T-helper 2 cell treated with Interferon-gamma antibody and Interleukin-4, amounts not matched to agents 5 μg/mL and 100 μg/mL, for 36 hours (primary cell): ENCODE measurements around the gene TNS3.
"Not testable (repeated sequence)": the region's sequence is repeated elsewhere in the genome, so short reads cannot be mapped to it uniquely, and the experiment has no call there.

Experiments
- DNase-seq: peaks from one replicate; pipeline ENCODE4 v3.0.0; 2021; ENCODE audit warnings: low spot score
- H3K27ac Mint-ChIP-seq: one replicate; pipeline ENCODE4 v1.8.0; 2021; ENCODE audit warnings: mild to moderate bottlenecking, mixed read lengths
- H3K27me3 Mint-ChIP-seq: one replicate; pipeline ENCODE4 v1.8.0; 2021; ENCODE audit warnings: low read depth, mixed read lengths
- H3K36me3 Mint-ChIP-seq: one replicate; pipeline ENCODE4 v1.8.0; 2021; ENCODE audit warnings: low read depth, mixed read lengths
- H3K4me1 Mint-ChIP-seq: one replicate; pipeline ENCODE4 v1.8.0; 2021; ENCODE audit warnings: low read depth, mixed read lengths
- H3K4me3 Mint-ChIP-seq: one replicate; pipeline ENCODE4 v1.8.0; 2022; ENCODE audit warnings: mild to moderate bottlenecking, moderate library complexity, mixed read lengths
- H3K9me3 Mint-ChIP-seq: one replicate; pipeline ENCODE4 v1.8.0; 2021; ENCODE audit warnings: mixed read lengths

The TNS3 gene

DNA sequence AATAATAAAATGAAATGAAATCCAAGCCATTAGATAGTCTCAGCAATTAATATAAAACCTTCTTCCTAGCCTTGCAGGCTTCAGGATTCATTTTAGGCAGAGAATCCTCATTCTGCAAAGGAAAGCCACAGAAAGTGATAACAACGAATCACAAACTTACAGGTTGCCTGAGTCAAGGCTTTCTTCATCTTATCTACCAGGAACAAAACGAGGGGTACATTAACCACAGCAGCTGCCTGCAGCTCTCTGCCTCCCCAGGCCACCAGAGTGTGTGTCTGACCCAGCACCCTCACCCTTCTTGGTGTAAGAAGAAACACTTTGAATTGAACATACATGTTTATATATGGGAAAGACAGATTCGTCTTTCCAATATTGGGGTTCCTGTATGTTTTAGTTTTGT is 12.5 kb upstream of the TNS3 start:
- DNase-seq = no peak
- Mint-ChIP-seq H3K36me3 (no peaks in the 10 kb centered on the region), H3K4me3 (no peak overlapping the region), H3K4me1 (no peaks in the 10 kb centered on the region), H3K27ac (no peak overlapping the region), H3K27me3 (no peaks in the 10 kb centered on the region), H3K9me3 (peaks cover 18% of the 10 kb centered on the region)

DNA sequence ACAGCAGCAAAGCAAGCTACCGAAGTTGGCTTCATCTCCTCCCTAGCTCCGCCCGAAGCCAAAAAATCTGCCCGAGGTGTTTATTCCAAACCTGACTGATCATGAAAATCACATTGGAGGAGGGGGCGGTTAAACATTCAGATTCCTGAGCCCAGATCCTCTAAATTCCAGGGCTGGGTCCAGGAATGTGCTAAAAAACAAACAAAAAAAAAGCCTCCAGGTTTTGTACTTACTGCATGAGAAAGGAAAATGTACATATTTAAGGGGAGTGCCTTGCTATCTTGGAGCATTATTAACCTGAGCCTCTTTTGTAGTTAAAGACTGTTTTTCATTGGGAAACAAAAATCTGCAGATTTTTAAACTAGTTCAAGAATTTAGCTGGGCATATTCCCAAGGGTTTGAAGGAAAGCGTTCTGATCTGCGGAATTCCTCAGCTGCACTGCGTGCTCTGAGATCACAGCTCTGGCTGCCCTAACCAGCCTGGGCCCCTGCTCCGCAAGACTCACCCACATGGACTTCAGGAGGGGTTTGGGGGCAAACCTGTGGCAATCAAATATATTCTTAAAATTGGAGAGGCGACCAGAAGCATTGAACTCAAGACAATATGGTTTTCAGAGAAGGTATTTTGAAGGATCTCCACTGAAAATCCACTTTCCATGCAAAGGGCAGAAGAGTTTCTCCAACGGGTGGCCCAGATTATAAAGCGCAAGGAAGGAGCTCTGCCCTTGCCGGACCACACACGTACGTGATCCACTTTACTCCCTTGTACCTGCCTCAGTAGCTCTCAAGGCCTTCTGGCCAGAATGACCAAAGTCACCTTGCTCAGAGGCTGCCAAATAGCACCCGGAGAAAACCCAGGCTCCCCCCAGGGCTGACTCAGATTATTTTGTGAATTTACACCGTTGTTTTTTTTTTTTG is 10.0 kb upstream of the TNS3 start:
- no peak for DNase-seq
- Mint-ChIP-seq H3K27me3 (no peaks in the 10 kb centered on the region), H3K27ac (no peak overlapping the region), H3K4me1 (no peaks in the 10 kb centered on the region), H3K4me3 (no peak overlapping the region), H3K9me3 (peaks cover 6% of the 10 kb centered on the region), H3K36me3 (no peaks in the 10 kb centered on the region)

DNA sequence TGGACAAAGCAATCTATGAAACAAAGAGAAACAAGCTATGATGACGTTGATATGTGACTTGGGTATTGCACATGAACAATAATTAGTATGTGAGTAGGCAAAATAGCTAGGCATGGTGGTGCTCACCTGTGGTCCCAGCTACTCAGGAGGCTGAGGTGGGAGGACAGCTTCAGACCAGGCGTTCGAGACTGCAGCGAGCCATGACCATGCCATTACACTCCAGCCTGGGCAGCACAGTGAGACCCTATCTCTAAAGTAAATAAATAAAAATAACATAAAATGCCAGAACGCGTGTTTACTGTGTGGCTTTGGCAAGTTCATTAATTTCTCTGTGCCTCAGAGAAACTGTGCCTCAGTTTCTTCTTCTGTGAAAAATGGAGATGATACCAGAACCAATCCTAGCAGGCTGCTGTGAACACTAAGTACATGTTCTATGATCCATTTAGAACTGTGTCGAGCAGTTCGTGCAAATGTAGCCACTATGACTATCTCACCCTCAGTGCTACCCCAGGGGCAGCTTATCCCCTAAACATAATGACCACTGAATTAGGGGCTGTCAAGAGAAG is 9.3 kb upstream of the TNS3 start:
- no peak for DNase-seq
- Mint-ChIP-seq H3K27me3 (no peaks in the 10 kb centered on the region), H3K9me3 (no peaks in the 10 kb centered on the region), H3K27ac (no peak overlapping the region), H3K36me3 (no peaks in the 10 kb centered on the region), H3K4me3 (no peak overlapping the region), H3K4me1 (no peaks in the 10 kb centered on the region)

DNA sequence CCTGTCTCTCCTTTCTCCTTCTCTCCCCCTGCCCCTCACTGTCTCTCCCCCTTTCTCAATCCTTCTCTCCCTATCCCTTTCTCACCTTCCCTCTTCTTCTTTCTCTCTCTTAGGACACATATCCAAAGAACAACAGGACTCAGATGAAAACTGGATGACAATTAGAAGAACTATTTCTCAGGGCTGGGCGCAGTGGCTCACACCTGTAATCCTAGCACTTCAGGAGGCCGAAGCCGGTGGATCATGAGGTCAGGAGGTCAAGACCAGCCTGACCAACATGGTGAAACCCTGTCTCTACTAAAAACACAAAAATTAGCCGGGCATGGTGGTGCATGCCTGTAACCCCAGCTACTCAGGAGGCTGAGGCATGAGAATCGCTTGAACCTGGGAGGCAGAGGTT is 8.3 kb upstream of the TNS3 start:
- not testable (repeated sequence) for H3K27me3 Mint-ChIP-seq

DNA sequence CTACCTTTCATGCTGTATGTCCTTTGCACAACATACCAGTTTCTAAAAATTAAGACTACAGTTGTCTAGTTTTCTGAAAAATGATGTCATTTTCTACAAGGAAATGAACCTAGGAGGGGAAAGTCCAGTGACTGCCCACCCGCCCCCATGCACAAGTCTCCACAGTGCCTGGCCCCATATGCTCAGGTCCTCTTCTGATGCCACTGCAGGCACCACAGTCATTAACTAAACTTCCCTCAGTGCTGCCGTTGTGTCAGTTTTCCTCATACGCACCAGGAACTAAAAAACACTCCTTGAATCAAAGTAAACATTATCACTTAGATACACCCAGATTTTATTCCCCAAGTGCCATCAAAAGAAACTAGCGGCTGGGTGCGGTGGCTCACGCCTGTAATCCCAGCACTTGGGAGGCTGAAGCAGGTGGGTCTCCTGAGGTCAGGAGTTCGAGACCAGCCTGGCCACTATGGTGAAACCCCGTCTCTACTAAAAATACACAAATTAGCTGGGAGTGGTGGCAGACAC is 6.9 kb upstream of the TNS3 start:
- H3K27me3 Mint-ChIP-seq = peaks cover 6% of the 10 kb centered on the region
- no peak for DNase-seq
- no peaks in the 10 kb centered on the region for H3K4me1 Mint-ChIP-seq
- H3K27ac Mint-ChIP-seq = no peak overlapping the region
- no peak overlapping the region for H3K4me3 Mint-ChIP-seq
- H3K9me3 Mint-ChIP-seq = no peaks in the 10 kb centered on the region
- no peaks in the 10 kb centered on the region for H3K36me3 Mint-ChIP-seq

More for the DNA sequence above, 8.3 kb upstream of the TNS3 start:
- H3K36me3 Mint-ChIP-seq, DNase-seq, H3K4me3 Mint-ChIP-seq, H3K27ac Mint-ChIP-seq, H3K9me3 Mint-ChIP-seq, H3K4me1 Mint-ChIP-seq: not testable (repeated sequence)

DNA sequence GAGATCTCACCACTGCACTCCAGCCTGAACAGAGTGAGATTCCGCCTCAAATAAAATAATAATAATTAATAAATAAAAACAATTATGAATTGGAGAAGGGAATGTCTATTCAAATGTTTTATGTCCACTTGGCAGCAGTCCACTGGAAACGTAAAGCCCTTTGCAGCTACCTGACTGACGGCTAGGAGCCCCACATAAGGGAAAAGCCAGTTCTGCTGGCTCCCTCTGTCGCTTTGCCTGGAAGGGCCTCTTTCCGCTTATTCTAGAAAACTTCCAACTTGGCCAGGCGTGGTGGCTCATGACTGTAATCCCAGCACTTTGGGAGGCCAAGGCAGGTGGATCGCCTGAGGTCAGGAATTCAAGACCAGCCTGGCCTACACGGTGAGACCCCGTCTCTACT is 6.1 kb upstream of the TNS3 start:
- no peak for DNase-seq
- Mint-ChIP-seq H3K4me1 (no peaks in the 10 kb centered on the region), H3K27me3 (peaks cover 12% of the 10 kb centered on the region), H3K9me3 (no peaks in the 10 kb centered on the region), H3K4me3 (no peak overlapping the region), H3K36me3 (no peaks in the 10 kb centered on the region), H3K27ac (no peak overlapping the region)

DNA sequence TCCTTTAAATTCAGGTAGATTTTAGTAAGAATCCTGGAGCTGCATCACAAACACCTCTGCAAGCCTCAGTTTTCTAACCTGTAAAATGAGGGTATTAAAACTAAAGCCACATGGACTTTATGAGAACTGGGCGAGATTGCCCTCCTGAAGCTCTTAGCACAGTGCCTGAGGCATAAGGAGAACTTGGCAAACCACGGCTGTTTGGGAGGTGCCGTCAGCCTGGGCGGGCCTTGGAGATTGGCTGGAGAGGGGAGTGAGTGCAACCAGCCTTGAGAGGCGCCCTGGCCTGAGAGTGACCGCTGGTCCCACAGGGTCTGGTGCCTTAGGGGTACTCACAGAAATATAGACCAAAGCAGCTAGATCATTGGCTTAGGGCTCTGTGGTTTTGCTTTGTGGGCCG is 5.4 kb upstream of the TNS3 start:
- H3K27me3 Mint-ChIP-seq = peaks cover 18% of the 10 kb centered on the region
- DNase-seq = no peak
- no peak overlapping the region for H3K4me3 Mint-ChIP-seq
- H3K27ac Mint-ChIP-seq = no peak overlapping the region
- H3K4me1 Mint-ChIP-seq = no peaks in the 10 kb centered on the region
- no peaks in the 10 kb centered on the region for H3K36me3 Mint-ChIP-seq
- no peaks in the 10 kb centered on the region for H3K9me3 Mint-ChIP-seq

DNA sequence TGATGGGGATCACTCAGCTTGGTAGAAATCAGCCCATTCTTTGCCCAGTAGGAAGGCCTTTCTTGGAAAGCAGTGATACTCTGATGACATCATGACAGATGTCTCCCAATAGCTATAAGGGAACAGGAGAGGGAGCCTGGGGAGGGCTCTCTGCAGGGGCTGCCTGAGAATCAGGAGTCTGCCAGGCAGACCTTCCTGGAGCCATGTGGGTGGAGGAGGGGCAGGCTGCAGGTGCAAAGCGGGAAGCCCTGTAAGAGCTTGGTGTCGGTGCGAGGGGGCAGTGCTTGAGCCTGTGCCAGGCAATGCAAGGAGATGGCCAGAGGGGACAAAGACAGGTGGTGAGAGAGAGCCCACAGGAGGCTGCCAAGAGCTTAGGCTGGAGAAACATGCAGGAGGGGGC is 5.0 kb upstream of the TNS3 start:
- H3K36me3 Mint-ChIP-seq = no peaks in the 10 kb centered on the region
- no peaks in the 10 kb centered on the region for H3K4me1 Mint-ChIP-seq
- no peak overlapping the region for H3K4me3 Mint-ChIP-seq
- H3K27me3 Mint-ChIP-seq = peaks cover 21% of the 10 kb centered on the region
- DNase-seq = no peak
- no peak overlapping the region for H3K27ac Mint-ChIP-seq
- no peaks in the 10 kb centered on the region for H3K9me3 Mint-ChIP-seq

DNA sequence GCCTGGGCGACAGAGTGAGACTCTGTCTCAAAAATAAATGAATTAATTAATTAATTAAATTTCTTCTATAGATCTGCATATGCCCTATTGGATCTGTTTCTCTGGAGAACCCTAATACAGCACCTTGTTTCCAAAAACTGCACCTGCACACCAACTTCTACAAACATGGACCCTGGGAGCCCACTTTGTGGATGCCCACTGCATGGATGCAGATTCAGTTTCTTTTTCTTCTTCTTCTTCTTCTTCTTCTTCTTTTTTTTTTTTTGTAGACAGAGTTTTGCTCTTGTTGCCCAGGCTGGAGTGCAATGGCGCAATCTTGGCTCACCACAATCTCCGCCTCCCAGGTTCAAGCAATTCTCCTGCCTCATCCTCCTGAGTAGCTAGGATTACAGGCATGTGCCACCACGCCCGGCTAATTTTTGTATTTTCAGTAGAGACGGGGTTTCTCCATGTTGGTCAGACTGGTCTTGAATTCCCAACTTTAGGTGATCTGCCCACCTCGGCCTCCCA is 4.3 kb upstream of the TNS3 start:
- not testable (repeated sequence) for H3K4me1 Mint-ChIP-seq, H3K4me3 Mint-ChIP-seq, H3K36me3 Mint-ChIP-seq, DNase-seq, H3K9me3 Mint-ChIP-seq, H3K27ac Mint-ChIP-seq
- peaks cover 21% of the 10 kb centered on the region for H3K27me3 Mint-ChIP-seq

DNA sequence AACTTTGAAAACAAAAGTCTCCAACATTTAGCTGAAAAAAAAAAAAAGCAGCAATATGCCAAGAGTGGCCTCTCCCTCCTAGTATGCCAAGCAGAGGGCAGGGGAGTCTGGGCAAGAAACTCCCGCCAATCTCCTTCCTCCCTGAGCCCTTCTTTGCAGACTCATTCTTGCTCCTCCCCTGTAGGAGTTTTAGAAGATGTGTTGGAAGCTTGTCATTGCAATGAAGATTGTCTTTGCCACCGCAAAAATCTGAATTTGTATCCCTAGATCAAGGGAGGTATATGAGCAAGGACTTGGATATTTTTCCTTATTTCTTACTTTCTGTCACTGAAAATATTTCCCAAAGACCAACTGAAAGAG is 2.6 kb upstream of the TNS3 start:
- DNase-seq = no peak

DNA sequence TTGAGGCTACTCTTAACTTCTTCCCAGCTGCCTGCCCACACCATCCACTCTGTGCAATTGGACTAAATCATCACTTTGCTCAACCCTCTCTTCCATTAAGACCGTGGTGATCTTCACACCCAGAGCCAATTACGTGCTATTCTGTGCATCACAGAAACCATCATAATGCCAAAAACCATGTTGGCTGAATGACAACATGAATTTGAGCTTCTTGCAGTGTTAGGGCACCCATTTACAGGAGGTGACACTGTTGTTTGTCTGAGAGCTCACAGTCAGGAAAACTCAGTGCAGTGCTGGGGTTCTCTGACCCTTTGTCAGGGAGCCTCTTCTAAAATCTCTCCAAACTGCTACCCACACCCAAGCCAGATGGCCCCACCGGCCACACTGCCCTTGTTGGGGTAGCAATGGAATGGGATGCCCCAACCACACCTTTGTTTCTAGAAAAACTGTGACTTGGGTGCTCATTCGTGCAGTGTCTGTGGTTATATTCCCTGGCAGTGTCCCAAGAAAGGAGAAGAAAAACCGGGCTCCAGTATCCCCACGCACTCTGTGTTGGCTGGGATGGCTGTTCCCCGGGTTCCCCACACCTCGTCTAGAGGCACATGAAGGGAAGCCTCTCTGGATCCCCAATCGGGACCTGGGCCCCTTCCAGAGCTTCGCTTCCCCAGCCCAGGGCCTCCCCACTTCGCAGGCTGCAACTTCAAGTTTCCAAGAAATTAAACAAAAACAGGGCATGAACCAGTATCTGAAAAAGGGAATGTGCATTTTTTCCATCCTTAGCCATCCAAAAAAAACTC is 2.0 kb upstream of the TNS3 start:
- peaks cover 37% of the 10 kb centered on the region for H3K27me3 Mint-ChIP-seq
- no peak overlapping the region for H3K4me3 Mint-ChIP-seq
- H3K9me3 Mint-ChIP-seq = no peaks in the 10 kb centered on the region
- no peak for DNase-seq
- H3K4me1 Mint-ChIP-seq = no peaks in the 10 kb centered on the region
- H3K36me3 Mint-ChIP-seq = no peaks in the 10 kb centered on the region
- H3K27ac Mint-ChIP-seq = no peak overlapping the region

More for the DNA sequence above, 2.6 kb upstream of the TNS3 start:
- no peaks in the 10 kb centered on the region for H3K9me3 Mint-ChIP-seq
- H3K27ac Mint-ChIP-seq = no peak overlapping the region
- H3K4me3 Mint-ChIP-seq = no peak overlapping the region
- H3K36me3 Mint-ChIP-seq = no peaks in the 10 kb centered on the region
- H3K27me3 Mint-ChIP-seq = peaks cover 37% of the 10 kb centered on the region
- H3K4me1 Mint-ChIP-seq = no peaks in the 10 kb centered on the region

DNA sequence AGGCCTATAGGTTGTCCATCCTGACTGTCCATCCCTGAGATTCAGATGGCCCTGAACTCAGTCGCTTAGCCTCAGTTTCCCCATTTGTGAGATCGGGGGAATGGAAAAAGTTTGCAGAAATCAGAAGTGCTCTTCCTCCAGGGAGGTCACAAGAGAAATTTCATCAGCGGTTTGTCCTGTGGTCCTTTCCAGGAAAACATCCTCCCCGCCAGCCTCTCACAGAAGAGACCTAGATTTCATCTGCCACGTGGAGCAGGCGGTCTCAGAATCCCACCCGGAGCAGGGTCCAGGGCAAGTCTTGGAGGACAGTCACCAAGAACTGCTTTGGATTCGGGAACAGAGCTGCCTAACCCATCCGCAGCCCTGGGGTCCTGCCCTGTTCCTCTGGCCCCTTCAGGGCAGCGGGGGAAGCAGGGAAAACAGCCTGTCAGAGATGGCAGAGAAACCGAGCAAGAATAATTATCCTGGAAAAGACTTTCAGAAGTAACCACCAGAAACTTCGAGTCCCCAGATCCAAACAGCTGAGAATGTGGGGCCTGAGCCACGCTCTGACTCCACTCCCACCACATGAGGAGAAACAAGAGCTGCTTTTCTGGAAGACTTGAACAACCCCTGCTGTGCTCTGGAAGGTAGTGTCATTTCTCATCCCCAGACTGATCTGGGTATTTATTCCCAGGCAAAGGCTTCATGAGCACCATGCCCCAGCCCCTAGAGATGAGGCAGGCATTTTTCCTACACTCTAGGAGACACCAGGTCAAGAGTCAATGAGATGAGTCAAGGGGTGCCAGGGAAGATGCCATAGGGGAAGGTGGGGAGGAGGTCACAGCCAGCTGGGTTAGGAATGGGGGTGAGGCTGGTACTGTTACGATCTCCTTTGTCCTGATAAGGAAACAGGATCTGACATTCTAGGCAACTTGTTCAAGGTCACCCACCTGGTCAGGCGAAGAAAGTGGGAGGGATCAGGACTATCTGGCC is 1.1 kb upstream of the TNS3 start:
- H3K9me3 Mint-ChIP-seq = no peaks in the 10 kb centered on the region
- peaks cover 3% of the 10 kb centered on the region for H3K4me1 Mint-ChIP-seq
- no peak overlapping the region for H3K27ac Mint-ChIP-seq
- DNase-seq = no peak
- H3K4me3 Mint-ChIP-seq = no peak overlapping the region
- H3K27me3 Mint-ChIP-seq = peaks cover 37% of the 10 kb centered on the region
- no peaks in the 10 kb centered on the region for H3K36me3 Mint-ChIP-seq

DNA sequence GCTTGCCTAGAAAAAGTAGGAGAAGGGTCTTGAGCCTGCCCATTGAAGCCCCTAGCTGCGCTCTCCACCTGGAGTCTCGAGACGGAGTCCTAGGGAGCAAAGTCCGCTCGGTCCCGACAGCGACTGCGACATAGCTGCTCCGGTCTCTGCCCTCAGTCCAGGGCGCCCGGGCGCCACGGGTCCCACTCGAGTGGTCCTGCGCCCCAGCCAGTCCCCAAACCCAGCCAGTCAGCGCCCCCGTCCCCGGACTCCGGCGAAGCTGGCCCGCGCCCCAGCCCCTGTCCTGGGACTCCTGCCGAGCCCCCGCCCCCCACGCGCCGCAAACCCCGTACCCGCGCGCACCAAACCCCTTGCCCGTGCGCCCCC is 490 bp downstream of the TNS3 start:
- peaks cover 37% of the 10 kb centered on the region for H3K27me3 Mint-ChIP-seq
- H3K4me1 Mint-ChIP-seq = peaks cover 3% of the 10 kb centered on the region
- H3K27ac Mint-ChIP-seq = no peak overlapping the region
- no peaks in the 10 kb centered on the region for H3K36me3 Mint-ChIP-seq
- no peaks in the 10 kb centered on the region for H3K9me3 Mint-ChIP-seq
- no peak overlapping the region for H3K4me3 Mint-ChIP-seq
- DNase-seq = no peak
